ENCODE results near the gene ZFYVE28. TPM values are rescaled to one million over a fixed set of nuclear protein-coding genes. Genes with fewer than 3 reads are reported as not detected.

Gene ZFYVE28
- total and polyA plus RNA-seq, 12 donors: 4.3 to 24.6 (median 16.0) TPM

- 85 to 89% (median 88%) methylated on average over 16 to 21 of the region's 21 CpGs for WGBS, 4 donors
- intact Hi-C loops (cut with DNase I): no loop called here
- Histone ChIP-seq H3K4me1 (replicated peaks in 1 of 2) (peaks cover 0 to 8% of the 10 kb centered on the region in 2 donors), H3K27ac (no peak overlapping the region), H3K4me3 (no peak overlapping the region), H3K27me3 (no peaks in the 10 kb centered on the region), H3K9me3 (replicated peaks in 1 of 3) (no peaks in the 10 kb centered on the region), H3K36me3 (replicated peaks in 1 of 2) (no peaks in the 10 kb centered on the region)
- DNase-seq: no peak
- no peak for TF ChIP-seq CTCF (IDR thresholded peaks at IDR 0.05)
- TF ChIP-seq POLR2A (IDR thresholded peaks at IDR 0.05): no peak
Measured at GRCh38 chr4:2274320-2275043, 144.0 kb downstream of the ZFYVE28 start.

GRCh38 chr4:2273657-2274319 lies 144.7 kb downstream of the ZFYVE28 start:
- Histone ChIP-seq H3K9me3 (replicated peaks in 1 of 3) (no peaks in the 10 kb centered on the region), H3K27ac (no peak overlapping the region), H3K27me3 (no peaks in the 10 kb centered on the region), H3K4me3 (no peak overlapping the region), H3K4me1 (replicated peaks in 1 of 2) (peaks cover 0 to 8% of the 10 kb centered on the region in 2 donors), H3K36me3 (replicated peaks in 1 of 2) (no peaks in the 10 kb centered on the region)
- intact Hi-C loops (cut with DNase I): no loop called here
- WGBS, 4 donors: 86 to 91% (median 90%) methylated on average over 10 to 24 of the region's 24 CpGs
- no peak for TF ChIP-seq POLR2A (IDR thresholded peaks at IDR 0.05)
- TF ChIP-seq CTCF (IDR thresholded peaks at IDR 0.05): no peak
- DNase-seq: no peak

DNA sequence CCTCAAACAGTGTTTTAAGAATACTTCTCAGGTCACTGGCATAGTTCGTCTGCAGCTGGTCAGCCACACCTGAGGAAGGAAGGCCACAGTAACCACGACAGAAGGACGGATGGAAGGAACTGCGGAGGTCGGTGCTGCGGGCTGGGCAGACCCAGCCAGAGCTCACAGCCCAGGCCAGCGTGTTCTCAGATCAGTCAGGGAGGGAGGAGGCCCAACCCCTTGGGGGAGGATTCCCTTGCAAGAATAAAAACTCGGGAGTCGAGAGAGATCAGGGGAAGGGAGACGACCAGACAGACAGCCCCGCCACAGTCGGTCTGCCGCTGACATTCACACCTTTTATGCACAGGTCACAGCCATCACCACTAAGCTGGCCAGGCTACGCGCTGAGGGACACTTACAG lies 145.2 kb downstream of the ZFYVE28 start:
- Histone ChIP-seq H3K4me1 (replicated peaks in 1 of 2) (peaks cover 0 to 8% of the 10 kb centered on the region in 2 donors), H3K9me3 (replicated peaks in 1 of 3) (no peaks in the 10 kb centered on the region), H3K4me3 (no peak overlapping the region), H3K36me3 (replicated peaks in 1 of 2) (no peaks in the 10 kb centered on the region), H3K27me3 (no peaks in the 10 kb centered on the region), H3K27ac (no peak overlapping the region)
- TF ChIP-seq POLR2A (IDR thresholded peaks at IDR 0.05): no peak
- TF ChIP-seq CTCF (IDR thresholded peaks at IDR 0.05): no peak
- no peak for DNase-seq
- 86 to 89% (median 88%) methylated on average over 11 to 15 of the region's 15 CpGs for WGBS, 4 donors
- intact Hi-C loops (cut with DNase I): no loop called here

DNA sequence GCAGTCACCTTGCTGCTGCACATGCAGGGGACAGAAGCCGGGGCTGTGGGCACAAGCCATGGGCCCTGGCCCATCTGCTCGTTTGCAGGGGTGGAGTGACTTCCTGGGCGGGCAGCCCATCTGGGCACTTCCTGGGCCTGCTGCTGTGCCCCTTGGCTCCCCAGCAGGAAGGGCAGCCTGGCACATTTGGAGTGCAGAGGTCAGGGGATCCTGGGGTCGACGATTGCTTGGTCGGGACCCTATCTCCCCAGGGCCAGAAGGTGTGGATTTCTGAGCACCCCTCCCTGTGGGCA lies 145.7 kb downstream of the ZFYVE28 start:
- intact Hi-C loops (cut with DNase I): no loop called here
- no peaks in the 10 kb centered on the region for H3K27me3 ChIP-seq

More for the DNA sequence above, 145.7 kb downstream of the ZFYVE28 start:
- TF ChIP-seq CTCF (IDR thresholded peaks at IDR 0.05): no peak
- no peak for TF ChIP-seq POLR2A (IDR thresholded peaks at IDR 0.05)
- H3K4me1 ChIP-seq (replicated peaks in 1 of 2): peaks cover 0 to 8% of the 10 kb centered on the region in 2 donors
- H3K9me3 ChIP-seq (replicated peaks in 1 of 3): no peaks in the 10 kb centered on the region
- no peak overlapping the region for H3K27ac ChIP-seq
- 87 to 100% (median 88%) methylated on average over 3 to 6 of the region's 6 CpGs for WGBS, 4 donors
- no peak overlapping the region for H3K4me3 ChIP-seq
- no peak for DNase-seq
- no peaks in the 10 kb centered on the region for H3K36me3 ChIP-seq (replicated peaks in 1 of 2)

Data from adrenal gland (tissue), 12 donors.